ENCODE results near the gene NSG2.
"Not testable (repeated sequence)": the region's sequence is repeated elsewhere in the genome, so short reads cannot be mapped to it uniquely, and the experiment has no call there.

NSG2 gene

DNA sequence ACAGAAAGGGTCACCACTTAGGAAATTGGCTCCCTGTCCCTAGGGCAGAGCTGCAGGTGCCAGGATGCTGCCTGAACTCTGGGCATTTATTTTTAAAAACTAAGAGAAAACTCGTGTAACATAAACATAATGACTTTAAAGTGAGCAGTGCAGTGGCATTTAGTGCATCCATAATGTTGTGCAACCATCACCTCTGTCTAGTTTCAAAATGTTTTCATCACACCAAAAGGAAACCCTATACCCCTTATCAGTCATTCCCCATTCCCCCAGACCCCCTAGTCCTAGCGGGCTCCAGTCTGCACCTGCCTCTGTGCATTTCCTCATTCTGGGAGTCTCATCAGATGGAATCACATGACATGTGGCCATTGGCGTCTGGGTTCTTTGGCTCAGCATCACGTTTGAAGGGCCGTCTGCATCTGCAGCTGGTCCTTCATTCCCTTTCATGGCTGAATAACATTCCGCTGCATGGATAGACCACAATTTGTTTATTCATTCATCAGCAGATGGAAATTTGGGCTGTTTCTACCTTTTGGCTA lies 55.8 kb downstream of the NSG2 start:
- peak; percentile 74 for DNase-seq (ENCODE audit: low spot score)

DNA sequence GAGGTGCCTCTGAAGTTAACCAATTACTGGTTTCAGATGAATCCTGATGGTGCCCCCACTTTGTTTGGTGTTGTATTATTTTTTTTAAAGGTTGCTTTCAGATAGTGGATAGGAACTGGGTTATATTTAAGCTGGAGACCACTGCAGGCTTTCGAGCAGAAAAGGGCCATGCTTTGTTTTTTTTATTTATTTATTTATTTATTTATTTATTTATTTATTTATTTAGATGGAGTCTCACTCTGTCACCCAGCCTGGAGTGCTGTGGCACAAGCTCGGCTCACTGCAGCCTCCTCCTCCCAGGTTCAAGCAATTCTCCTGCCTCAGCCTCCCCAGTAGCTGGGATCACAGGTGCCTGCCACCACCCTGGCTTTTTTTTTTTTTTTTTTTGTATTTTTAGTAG lies 57.1 kb downstream of the NSG2 start:
- not testable (repeated sequence) for DNase-seq (ENCODE audit: low spot score)

DNA sequence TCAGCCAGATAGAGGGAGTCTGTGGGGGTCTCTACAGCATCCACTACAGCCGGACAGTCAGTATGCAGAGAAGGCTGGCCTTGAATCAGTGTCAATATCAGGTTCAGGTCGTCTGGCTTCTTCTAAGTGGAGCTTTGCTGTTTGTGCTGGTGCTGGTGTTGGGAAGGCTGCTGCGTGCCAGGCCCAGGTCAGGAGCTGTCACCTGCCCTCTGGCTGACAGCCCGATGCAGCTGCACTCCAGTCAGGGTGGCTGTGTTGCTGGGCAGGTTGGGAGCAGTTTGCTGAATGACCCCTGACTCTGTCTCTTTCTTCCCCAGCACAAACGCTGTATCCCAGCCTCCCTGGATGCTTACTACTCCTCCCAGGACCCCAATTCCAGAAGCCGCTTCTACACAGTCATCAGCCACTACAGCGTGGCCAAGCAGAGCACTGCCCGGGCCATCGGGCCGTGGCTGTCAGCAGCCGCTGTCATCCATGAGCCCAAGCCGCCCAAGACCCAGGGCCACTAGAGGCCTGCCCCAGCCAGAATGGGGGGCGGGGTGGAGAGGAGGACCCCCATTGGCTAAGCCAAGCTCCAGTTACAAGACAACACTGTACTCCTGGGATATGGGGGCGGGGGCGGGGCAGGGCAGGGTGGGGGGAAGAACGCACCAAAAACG lies 61.6 kb downstream of the NSG2 start:
- DNase-seq (ENCODE audit: low spot score), result no peak

DNA sequence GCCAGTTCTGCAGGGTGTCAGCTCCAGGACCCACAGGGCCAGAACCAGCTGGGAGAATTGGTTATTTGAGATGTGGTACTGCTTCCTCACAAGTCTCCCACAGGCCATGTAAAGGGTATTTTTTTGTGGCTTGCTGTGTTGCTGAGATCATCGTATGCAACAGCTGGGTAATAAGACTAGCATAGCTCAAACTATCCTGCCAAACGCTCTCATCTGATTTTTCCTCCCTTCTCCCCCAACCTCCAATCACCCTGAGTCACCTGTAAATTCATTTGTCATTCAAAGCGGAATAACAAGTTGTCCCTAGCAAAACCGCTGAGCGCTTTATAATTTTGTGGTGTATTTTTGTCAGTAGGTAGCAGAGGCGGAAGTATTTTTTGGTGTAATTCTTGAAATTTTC lies 63.2 kb downstream of the NSG2 start:
- no peak for DNase-seq (ENCODE audit: low spot score)

DNA sequence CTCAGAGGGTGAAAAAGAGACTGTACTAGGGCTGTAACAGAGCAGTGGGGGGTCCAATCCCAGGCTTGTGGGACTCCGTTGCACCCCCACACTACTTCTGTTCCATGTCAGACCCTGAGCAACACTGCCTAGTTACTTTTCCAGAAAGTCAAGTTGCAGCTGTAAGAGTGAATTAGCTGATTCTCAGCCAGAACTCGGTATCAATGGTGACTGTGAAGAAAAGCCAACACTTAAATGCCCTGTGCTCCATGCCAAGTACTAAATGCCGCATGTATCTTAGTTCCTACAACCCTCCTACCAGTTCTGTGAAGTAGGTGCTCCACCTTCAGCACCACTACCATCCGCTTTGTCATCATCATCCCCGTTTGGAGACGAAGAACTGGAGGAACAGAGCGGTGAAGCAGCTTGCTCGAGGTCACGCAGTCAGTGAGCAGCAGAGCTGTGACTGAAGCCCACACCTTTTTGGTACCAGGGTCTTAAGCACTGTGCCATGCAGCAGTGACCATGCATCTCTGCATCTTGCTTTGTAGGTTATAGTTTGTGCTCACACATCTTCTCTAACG lies 64.3 kb downstream of the NSG2 start:
- DNase-seq (ENCODE audit: low spot score), result no peak

DNA sequence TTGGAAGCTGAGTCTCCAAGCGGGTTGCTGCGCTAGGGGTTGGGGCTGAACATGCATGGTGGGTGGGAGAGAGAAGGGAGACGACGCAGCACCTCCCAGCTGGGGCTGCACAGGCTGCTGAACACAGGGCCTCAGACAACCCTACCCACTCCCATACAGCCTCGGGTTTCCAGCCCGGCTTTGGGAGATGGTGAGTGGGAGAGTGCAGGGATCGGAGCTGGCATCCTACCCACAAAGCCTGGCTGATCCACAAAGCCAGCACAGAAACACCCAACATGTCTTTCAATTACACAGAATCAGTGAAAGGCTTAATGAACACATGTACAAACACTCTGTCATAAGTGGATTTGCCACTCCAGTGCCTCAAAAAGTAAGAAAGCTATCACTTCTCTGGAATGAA lies 64.8 kb downstream of the NSG2 start:
- DNase-seq (ENCODE audit: low spot score), result no peak

DNA sequence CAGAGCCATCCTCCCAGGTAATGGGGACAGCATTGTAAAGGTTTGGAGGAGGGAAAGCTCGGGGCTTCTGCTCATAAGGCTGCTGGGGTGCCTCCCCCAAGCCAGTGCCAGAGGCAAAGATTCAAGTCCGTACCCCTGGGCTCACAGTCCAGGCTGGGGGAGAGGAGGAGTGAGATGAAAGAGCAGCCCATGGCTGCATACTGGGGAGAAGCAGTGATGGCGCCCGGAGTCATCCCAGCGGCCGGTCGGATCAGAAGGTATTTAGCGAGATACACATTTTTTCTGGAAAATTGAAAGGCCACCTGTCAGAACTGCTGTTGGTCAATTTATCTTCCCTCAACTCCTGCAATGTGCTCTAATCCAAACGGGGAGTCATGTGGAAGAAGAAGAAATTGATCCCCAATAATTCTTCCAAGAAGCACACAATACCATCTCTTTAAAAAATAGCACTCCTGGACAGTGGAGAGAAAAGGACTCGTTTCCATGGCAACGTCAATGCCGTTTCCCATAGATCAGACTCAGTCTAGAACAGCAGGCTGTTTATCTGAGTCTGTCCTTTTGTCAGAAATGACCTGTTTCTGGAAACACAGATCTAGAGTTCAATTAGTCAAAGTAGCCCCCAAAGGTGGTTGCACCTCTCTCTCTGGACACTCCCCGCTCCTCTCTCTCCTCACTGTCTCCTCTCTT lies 65.9 kb downstream of the NSG2 start:
- no peak for DNase-seq (ENCODE audit: low spot score)

DNA sequence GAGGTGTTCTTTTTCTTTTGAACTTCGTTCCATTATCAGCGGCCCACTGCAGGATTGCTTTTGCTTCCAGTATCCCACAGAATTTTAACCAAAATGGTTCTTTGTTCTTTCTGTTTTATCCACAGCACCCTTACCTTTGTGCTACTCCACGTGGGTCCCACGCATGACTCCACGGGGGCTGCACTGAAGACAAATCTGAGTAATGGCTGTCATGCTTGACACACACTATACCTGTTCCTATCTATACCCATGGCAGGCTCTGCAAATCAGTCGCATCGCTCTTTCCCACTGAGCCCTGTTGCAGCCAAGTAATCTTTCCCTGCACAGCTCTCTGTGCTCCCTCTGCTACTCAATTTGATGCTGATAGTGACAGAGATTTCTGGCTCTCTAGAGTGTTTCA lies 69.7 kb downstream of the NSG2 start:
- DNase-seq (ENCODE audit: low spot score), result no peak

DNA sequence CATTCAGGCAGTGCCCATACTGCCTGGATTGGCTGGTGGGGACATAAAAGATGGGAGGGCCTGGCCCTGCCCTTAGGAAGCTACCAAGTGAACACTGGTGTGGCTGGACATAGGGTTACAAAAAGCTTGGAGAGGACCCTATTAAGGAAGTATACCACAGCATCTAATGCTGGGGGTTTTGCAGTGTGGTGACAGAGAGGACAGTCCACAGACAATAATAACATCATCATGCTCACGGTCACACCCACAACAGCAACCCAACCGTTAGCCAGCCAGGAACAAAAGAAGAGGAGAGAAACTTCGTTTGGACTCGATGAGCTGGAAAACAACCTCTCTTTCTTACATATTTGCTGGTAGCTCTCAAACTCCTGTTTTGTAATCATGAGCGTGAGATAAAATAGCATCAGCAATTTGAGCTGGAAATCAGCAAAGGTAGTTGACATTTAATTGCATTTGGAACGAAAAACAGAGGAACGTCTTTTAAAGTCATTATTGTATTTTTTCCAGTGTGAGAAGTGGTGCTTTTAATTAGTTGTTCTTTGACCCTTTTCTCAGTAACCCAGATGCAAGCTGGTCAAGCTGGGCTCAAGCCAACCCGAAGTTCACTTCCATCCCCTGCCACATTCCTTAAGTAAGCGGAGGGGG lies 73.4 kb downstream of the NSG2 start:
- DNase-seq (ENCODE audit: low spot score), result no peak

DNA sequence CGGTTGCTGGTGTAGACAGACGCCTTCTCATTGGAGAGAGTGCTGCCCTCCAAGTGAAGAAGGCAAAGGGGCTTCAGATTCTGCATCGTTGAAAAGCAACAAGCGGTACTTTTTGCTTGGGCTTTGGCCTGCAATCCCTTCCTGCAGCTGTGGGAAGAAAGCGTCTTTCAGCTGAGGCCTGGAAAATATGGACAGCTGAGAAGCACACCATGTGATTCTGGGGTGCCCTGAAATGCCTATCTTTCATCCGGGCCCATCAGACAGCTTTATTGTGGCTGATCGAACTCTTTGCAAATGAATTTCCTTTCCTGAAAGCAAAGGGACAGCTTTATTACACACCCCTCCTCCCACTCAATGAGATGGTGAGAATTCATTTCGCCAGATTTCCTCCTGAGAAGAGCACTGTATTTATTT lies 74.0 kb downstream of the NSG2 start:
- no peak for DNase-seq (ENCODE audit: low spot score)

DNA sequence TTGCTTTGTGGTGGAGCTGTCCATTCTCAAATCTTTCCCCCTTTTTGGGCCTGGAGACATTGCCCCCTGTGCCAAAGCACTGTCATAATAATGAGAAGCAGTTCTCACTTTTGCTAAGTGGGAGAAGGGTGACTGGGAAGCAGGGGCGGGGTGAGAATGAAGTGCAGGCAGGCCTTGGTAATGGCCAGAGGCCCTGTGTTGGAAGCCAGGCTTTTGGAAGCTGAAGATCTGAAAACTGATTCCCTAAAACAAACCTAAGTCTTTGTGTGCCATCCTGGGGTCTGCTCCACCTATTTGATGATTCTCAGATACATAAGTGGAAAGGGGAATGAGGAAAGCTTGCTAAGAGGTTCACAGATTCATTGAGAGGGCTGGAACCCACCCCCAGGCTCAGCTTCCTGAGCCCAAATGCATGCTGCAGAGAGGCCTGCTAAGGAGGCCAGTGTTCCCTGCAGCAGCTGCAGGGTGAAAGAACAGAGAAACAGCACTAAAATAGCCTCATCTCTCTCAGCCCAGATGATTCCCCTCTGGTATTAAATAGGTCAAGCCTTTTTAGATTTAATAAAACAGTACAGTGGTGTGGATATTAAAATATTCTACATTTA lies 75.0 kb downstream of the NSG2 start:
- no peak for DNase-seq (ENCODE audit: low spot score)

DNA sequence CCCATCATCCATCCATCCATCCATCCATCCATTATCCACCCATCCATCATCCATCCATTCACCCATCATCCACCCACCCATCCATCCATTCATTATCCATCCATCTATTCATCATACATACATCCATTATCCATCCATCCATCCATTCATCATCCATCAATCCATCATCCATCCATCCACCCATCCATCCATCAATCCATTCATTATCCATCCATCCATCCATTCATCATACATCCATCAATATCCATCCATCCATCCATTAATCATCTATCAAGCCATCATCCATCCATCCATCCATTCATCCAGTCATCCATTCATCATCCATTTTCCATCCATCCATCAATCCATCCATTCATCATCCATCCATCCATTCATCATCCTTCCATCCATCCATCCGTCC lies 89.0 kb downstream of the NSG2 start:
- no peak for DNase-seq (ENCODE audit: low spot score)

DNA sequence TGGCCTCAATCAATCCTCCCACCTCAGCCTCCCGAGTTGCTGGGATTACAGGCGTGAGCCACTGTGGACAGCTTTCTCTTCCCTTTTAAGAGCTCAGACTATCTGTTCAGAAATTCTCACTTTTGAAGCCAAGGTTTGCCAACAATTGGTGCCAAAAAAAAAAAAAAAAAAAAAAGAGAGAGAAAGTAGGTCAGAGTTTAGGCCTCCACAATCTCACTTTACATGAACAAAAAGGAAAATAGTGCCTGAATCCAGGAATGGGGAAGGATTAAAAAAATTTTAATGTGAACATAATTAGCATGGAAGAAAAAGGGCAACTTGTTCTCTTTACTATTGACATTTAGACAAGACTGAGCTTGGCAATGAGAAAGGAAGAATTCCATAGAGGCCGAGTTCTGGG lies 94.1 kb downstream of the NSG2 start:
- DNase-seq (ENCODE audit: low spot score), result no peak

DNA sequence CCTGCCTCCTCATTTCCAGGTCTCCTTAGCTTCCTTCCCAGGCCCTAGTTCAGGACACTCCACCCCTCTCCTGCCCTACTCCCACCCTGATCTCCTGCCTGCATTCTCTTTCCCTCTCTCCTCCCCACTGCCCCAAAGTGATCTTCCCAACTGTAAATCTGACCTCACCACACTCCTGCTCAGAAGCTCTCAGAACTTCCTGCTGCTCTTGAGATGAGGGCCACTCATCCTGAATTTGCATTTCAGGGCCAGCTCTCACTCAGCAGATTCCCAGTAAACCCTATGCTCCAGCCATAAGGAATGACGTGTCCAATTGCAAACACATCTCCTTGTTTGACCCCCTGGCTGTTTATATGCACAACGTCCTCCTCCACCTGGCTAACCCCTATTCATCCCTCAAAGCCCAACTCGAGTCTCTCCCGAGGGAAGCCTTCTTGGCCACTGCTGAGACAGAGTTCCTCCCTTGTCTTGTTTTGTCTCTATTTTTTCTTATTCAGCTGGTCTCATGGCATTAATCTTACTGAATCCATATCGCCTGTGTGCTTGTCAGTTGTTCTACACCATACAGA lies 95.0 kb downstream of the NSG2 start:
- DNase-seq (ENCODE audit: low spot score), result no peak

DNA sequence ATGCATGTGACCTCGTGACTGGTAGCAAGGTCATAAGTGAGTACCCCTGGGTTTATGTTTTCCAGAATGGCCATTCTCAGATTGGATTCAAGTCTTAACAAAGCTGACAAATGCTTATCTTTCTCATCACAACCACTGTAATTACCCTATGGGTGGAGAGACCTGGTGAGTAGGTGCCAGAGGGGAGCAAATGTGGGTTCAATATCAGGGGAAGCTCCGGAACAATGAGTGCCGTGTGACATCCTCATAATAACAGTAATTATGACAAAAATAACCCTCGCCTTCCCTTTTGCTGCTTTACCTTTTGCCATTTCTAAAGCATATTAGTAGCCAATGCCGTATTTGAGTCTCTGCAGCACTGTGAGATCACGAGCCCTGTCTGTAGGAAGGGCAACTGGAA lies 95.9 kb downstream of the NSG2 start:
- DNase-seq (ENCODE audit: low spot score), result no peak

DNA sequence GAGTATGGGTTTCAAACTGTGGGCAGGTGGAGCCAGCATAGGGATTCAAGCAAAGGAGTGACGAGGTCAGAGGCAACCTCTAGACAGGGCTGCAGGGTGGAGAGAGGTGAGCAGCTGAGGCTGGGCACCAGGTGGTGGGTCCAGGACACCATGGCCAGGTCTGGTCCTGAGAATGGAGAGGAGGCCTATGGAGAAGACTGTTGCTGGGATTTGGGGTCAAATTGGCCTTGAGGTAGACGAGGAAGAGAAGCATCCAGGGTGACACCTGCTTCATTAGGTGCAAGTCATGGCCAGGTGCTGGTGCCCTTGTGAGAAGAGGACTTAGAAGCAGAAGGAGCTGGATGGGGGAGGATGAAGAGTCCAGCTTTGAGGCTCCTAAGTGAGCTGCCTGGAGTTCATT lies 99.6 kb downstream of the NSG2 start:
- no peak for DNase-seq (ENCODE audit: low spot score)

DNA sequence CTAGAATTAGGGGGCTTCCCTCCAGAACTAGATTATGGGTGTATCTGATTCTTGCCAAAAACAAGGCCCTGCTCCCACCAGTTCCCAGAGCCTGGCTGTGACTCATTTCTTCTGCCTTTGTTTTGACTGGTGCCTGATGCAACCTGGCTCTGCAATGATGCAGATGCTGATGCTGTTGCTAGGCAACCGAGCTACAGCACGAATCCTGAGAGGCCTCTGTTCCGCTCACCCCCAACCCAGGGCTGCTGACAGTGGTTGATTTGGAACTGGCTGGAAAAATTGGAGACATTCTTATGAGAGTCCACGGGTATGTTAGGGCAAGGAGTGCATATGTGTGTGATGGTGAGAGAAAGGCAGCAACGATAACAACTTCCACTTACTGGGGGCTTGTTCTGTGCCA lies 100.3 kb downstream of the NSG2 start:
- peak; percentile 90 for DNase-seq (ENCODE audit: low spot score)

DNA sequence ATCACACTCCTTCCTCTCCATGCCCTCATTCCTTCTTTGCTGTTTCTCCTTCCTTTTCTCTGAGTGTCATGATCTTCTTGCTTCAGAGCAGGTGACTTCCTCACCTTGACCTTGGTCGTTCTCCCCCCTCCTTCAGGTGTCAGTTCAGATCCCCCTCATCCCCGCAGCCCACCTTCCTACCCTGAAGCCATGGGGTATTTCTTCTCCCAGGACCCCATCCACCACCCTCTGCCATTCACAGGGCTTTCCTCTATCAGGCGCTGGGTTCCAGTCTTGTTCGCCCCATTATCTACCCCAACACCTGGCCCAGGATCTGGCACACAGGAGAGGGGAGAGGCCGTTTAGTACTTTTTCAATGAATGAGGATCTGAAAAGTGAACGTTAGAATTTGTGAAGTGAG lies 101.0 kb downstream of the NSG2 start:
- no peak for DNase-seq (ENCODE audit: low spot score)

DNA sequence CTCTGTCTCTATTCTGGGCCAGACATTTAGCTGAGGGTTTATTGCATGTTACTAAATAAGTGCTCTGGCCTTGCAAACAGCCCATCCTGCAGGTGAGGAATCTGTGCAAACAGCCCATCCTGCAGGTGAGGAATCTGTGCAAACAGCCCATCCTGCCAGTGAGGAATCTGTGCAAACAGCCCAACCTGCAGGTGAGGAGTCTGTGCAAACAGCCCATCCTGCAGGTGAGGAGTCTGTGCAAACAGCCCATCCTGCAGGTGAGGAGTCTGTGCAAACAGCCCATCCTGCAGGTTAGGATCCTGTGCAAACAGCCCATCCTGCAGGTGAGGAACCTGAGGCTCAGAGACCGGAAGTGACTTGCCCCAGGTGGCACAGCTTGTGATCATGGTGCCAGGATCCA lies 101.5 kb downstream of the NSG2 start:
- not testable (repeated sequence) for DNase-seq (ENCODE audit: low spot score)

DNA sequence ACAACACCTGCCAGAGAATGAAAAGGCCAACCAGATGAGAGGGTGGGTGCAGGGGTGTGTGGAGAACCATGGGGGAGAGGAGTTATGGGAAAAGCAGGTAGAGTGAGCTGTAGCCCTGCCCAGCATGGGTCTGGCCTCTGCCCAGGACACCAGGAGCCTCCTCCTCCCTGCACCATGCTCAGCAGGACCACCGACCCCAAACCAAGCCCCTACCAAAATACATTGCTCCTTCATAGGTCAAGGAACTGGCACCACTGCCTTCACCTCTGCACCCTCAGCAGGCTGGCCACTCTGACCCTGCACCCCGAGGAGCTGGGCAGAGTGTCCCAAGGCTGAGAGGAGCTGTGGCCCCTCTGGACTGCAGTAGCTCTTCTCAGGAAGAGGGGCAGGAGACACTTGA lies 102.0 kb downstream of the NSG2 start:
- no peak for DNase-seq (ENCODE audit: low spot score)

DNA sequence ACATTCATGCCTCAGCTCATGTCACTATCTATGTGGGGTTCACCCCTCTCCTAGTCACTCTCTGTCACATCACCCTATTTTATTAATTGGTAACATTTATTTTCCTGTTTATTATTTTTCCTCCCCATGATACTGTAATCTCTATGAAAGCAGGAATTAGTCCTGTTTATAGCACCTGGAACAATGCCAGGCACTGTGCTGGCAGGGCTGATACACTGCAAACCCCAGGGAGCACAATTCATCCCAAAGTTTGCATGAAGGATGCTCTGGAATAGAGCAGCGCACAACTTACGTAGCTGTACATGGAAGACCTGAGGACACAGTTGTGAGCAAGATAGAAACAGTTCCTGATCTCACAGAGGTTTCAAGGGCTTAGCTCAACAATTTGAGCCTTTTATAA lies 103.2 kb downstream of the NSG2 start:
- DNase-seq (ENCODE audit: low spot score), result no peak

DNA sequence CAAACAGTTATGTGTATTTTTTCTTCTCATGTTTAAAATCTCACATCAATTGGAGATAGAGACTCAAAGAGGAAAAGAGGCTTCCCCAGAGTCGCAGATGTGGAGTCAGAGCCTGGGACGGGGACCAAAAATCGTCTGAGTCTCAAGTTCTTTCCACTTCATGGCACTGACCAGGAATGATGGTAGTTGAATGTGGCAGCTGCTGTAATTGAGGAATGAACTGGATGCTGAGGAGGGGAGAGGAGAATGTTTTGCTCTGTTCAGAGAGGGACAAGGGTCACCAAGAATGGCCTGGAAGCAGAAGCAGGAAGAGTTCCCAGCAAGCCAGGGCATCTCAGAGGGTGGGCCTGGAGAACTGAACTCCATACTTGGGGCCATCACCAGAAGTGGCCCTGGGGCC lies 103.9 kb downstream of the NSG2 start:
- no peak for DNase-seq (ENCODE audit: low spot score)

All from SK-N-DZ (cell line).